Coronary artery (tissue), 2 donors: ENCODE results near the gene BMP2K.
"Not testable (repeated sequence)": the region's sequence is repeated elsewhere in the genome, so short reads cannot be mapped to it uniquely, and the experiment has no call there.

Source experiments
- DNase-seq: peaks from one replicate; pipeline ENCODE4 v3.0.0-alpha.2; 2017; ENCODE audit warnings: low spot score
- H3K27ac ChIP-seq, 2 donors: fragments of 200-600 bp; sonication (generic); one replicate each; pipeline ENCODE4 v1.5.1; 2016 to 2019
- H3K4me3 ChIP-seq: fragments of 200-600 bp; sonication (generic); 2 replicates; pipeline ENCODE4 v1.5.1; 2016; ENCODE audit warnings: mild to moderate bottlenecking, moderate library complexity
- CTCF ChIP-seq: fragments of 200-600 bp; sonication (generic); IDR thresholded peaks from one replicate; pipeline ENCODE4 v1.5.1; 2019; ENCODE audit warnings: antibody characterized with exemption

Gene BMP2K

GRCh38 chr4:78862314-78862737, 86.2 kb downstream of the BMP2K start:
- no peak overlapping the region for H3K4me3 ChIP-seq
- DNase-seq: no peak
- no peak overlapping the region for H3K27ac ChIP-seq
- no peak for TF ChIP-seq CTCF

- Histone ChIP-seq H3K4me3 (no peak overlapping the region), H3K27ac (no peak overlapping the region)
- DNase-seq: no peak
- TF ChIP-seq CTCF: no peak
Measured at GRCh38 chr4:78863254-78863869, 87.2 kb downstream of the BMP2K start.

- no peak for TF ChIP-seq CTCF
- no peak overlapping the region for H3K4me3 ChIP-seq
- H3K27ac ChIP-seq: peak overlapping the region in 1 of 2 donors; percentile 5
- DNase-seq: no peak
Measured at GRCh38 chr4:78863991-78864390, 87.8 kb downstream of the BMP2K start.

GRCh38 chr4:78864405-78865024, 88.4 kb downstream of the BMP2K start:
- H3K4me3 ChIP-seq: no peak overlapping the region
- peak overlapping the region in 1 of 2 donors; percentile 5 for H3K27ac ChIP-seq
- no peak for DNase-seq
- TF ChIP-seq CTCF: peak; percentile 42

GRCh38 chr4:78865451-78865850, 89.3 kb downstream of the BMP2K start:
- TF ChIP-seq CTCF: no peak
- Histone ChIP-seq H3K4me3 (no peak overlapping the region), H3K27ac (no peak overlapping the region)
- no peak for DNase-seq

GRCh38 chr4:78868712-78869111, 92.6 kb downstream of the BMP2K start:
- DNase-seq, H3K27ac ChIP-seq, H3K4me3 ChIP-seq: not testable (repeated sequence)

GRCh38 chr4:78870056-78870455, 93.9 kb downstream of the BMP2K start:
- no peak for DNase-seq
- Histone ChIP-seq H3K4me3 (no peak overlapping the region), H3K27ac (no peak overlapping the region)
- no peak for TF ChIP-seq CTCF
